NCI-H146 treated with DMSO at 0.1 percent for 48 hours (cell line): ENCODE measurements around the gene ZNF57.
"Not testable (repeated sequence)": the region's sequence is repeated elsewhere in the genome, so short reads cannot be mapped to it uniquely, and the experiment has no call there.

Experiments
- DNase-seq: peaks from one replicate; lab custom pipeline; 2025; ENCODE audit not compliant: unreplicated experiment; lab: John Stamatoyannopoulos, UW

ZNF57 gene

DNA sequence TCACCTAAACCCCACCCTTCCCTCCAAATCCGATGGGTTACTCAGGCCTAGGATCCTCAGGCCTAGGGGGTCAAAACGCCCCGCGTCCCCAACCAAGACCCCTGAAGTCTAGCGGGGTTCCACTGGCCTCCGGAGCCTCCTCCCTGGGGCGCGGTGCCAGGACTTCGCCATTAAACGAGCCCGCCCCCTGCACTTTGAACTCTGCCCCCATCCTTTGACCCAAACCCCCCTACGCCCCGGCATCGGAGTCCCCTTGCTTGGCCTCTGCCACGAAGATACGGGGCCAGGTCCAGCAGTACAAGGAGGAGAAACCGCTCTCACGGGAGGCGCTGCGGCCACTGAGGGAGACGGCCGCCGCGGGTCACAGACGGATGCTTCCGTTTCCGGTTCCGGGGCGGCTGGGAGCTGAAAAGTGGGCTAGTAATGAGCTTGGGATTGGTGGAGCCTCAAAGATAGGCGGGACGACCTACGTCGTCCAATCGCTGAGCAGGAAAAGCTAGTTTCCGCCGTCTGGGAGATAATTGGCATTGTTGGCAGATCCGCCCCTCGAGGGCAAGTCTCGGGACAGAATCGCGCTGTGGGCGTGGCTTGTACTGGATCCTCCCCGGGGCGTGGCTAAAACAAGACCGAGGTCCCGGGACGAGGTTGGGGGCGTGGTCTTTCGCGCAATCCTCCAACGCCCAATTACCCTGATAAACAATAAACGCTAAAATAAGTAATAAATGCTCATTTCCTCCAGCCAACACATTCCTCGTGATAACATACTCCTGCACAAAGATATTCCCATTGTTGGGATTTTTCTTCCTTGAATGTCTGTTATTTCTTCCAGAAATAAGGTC, 49.8 kb downstream of the ZNF57 start:
- peak; percentile 92 for DNase-seq

- no peak for DNase-seq
Observed at GRCh38 chr19:2952953-2953481, 52.3 kb downstream of the ZNF57 start.

DNA sequence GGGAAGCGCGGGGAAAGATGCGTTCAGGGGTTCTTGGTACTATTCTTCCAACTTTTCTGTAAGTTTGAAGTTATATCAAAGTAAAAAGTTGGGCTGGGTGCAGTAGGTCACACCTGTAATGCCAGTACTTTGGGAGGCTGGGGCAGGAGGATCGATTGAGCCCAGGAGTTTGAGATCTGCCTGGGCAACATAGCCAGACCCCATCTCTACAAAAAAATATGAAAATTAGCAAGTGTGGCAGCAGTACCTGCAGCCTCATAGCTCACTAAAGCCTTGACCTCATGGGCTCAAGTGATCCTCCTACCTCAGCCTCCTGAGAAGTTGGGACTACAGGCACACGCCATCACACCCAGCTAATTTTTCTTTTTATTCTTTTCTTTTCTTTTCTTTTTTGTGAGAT, 56.4 kb downstream of the ZNF57 start:
- no peak for DNase-seq

GRCh38 chr19:2960120-2960519, 59.4 kb downstream of the ZNF57 start:
- no peak for DNase-seq

GRCh38 chr19:2962018-2962670, 61.4 kb downstream of the ZNF57 start:
- DNase-seq: peak; percentile 61

- no peak for DNase-seq
Observed at GRCh38 chr19:2963122-2963521, 62.4 kb downstream of the ZNF57 start.

DNA sequence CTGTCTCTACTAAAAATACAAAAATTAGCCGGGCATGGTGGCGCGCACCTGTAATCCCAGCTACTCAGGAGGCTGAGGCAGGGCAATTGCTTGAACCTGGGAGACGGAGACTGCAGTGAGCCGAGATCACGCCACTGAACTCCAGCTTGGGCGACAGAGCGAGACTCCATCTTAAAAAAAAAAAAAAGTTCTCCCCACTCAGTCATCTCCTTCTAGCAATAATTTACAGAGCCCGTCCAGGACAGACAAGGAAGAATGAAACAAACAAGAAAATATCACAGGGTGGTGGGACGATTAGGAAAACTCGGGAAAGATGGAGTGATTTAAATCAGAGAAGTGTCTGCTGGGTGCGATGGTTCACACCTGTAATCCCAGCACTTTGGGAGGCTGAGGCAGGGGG, 62.9 kb downstream of the ZNF57 start:
- not testable (repeated sequence) for DNase-seq

- DNase-seq: no peak
Observed at GRCh38 chr19:2964874-2965273, 64.1 kb downstream of the ZNF57 start.

DNA sequence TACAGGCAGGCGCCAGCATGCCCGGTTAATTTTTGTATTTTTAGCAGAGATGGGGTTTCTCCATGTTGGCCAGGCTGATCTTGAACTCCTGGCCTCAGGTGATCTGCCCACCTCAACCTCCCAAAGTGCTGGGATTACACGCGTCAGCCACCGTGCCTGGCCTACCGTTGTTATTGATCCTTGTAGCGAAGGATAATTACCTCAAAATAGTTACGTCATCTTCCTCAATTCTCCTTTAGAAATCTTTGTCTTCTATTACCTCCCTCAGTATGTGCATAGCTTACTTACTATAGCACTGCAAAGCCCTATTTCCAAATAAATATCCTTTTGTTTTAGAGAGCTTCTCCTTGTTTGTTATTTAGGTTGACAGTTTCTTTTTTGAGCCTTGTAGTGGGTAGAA, 67.2 kb downstream of the ZNF57 start:
- DNase-seq: no peak
